Keratinocyte (primary cell): ENCODE data around the gene ABI3BP.

Experiments used
- CTCF ChIP-seq, 3 experiments: IDR thresholded peaks in 1 of 3; conservative IDR thresholded peaks in 1 of 3; optimal IDR thresholded peaks in 1 of 3; 2 replicates in 2 of 3; 3 replicates in 1 of 3; pipeline versions ENCODE3 to v1.5.1; 2011; ENCODE audit warnings: low read length in 3 of 3, mild to moderate bottlenecking in 3 of 3, moderate library complexity in 2 of 3, control low read depth in 1 of 3, inconsistent platforms in 1 of 3; ENCODE audit not compliant: insufficient read depth in 2 of 3; ENCODE audit errors: extremely low read depth in 1 of 3
- EZH2 ChIP-seq: IDR thresholded peaks from one replicate; pipeline ENCODE4 v1.6.1; 2012; ENCODE audit warnings: inconsistent platforms, mild to moderate bottlenecking, low read length, moderate library complexity

- TF ChIP-seq CTCF (optimal IDR thresholded peaks at IDR 0.05 in 1 of 3, IDR thresholded peaks at IDR 0.05 in 1 of 3, conservative IDR thresholded peaks at IDR 0.05 in 1 of 3; ENCODE audit: extremely low read depth in 1 of 3, insufficient read depth in 2 of 3, low read length in 3 of 3): no peak
- TF ChIP-seq EZH2: no peak
These were observed 217.6 kb downstream of the ABI3BP start for GRCh38 chr3:100775669-100776068.
